HG02870 (cell line): ENCODE data around the gene ASB13.

Experiments used
- ATAC-seq: cut with Tn5 transposase; IDR thresholded peaks from one replicate; pipeline ENCODE4 v1.9.1; 2021; ENCODE audit warnings: mild to moderate bottlenecking, moderate library complexity; ENCODE audit not compliant: unreplicated experiment

The ASB13 gene

GRCh38 chr10:5648494-5649457, 17.6 kb downstream of the ASB13 start:
- no peak for ATAC-seq

- no peak for ATAC-seq
Observed at GRCh38 chr10:5647507-5648240, 18.7 kb downstream of the ASB13 start.

- ATAC-seq, result no peak
Observed at GRCh38 chr10:5645944-5646617, 20.3 kb downstream of the ASB13 start.

GRCh38 chr10:5645375-5645774, 21.0 kb downstream of the ASB13 start:
- ATAC-seq, result no peak

GRCh38 chr10:5644930-5645329, 21.5 kb downstream of the ASB13 start:
- ATAC-seq, result no peak

GRCh38 chr10:5643346-5644067, 22.9 kb downstream of the ASB13 start:
- ATAC-seq, result no peak

GRCh38 chr10:5641501-5641900, 24.9 kb downstream of the ASB13 start:
- no peak for ATAC-seq

GRCh38 chr10:5640501-5640900, 25.9 kb downstream of the ASB13 start:
- ATAC-seq, result no peak

- no peak for ATAC-seq
Observed at GRCh38 chr10:5640036-5640435, 26.4 kb downstream of the ASB13 start.

GRCh38 chr10:5639066-5639465, 27.3 kb downstream of the ASB13 start:
- no peak for ATAC-seq

GRCh38 chr10:5638494-5638893, 27.9 kb downstream of the ASB13 start:
- no peak for ATAC-seq

- ATAC-seq, result no peak
Observed at GRCh38 chr10:5634918-5635317, 31.5 kb downstream of the ASB13 start.

GRCh38 chr10:5633166-5633749, 33.1 kb downstream of the ASB13 start:
- no peak for ATAC-seq

GRCh38 chr10:5632446-5632845, 33.9 kb downstream of the ASB13 start:
- no peak for ATAC-seq

- ATAC-seq, result no peak
Observed at GRCh38 chr10:5631936-5632335, 34.5 kb downstream of the ASB13 start.

GRCh38 chr10:5630112-5630436, 36.3 kb downstream of the ASB13 start:
- no peak for ATAC-seq

- ATAC-seq, result peak; percentile 76
Observed at GRCh38 chr10:5629303-5630111, 36.9 kb downstream of the ASB13 start.

GRCh38 chr10:5628451-5629302, 37.7 kb downstream of the ASB13 start:
- ATAC-seq, result peak; percentile 48
